GM18508 (cell line): Measurements from ENCODE around the gene NEUROD1.

Source experiments
- ATAC-seq: cut with Tn5 transposase; IDR thresholded peaks from one replicate; pipeline ENCODE4 v1.9.1; 2021; ENCODE audit warnings: moderate number of reproducible peaks; ENCODE audit not compliant: insufficient read depth, unreplicated experiment

Gene NEUROD1

GRCh38 chr2:181646415-181646987 is 33.8 kb downstream of the NEUROD1 start:
- peak; percentile 55 for ATAC-seq

GRCh38 chr2:181643151-181643550 is 37.2 kb downstream of the NEUROD1 start:
- ATAC-seq: no peak

- no peak for ATAC-seq
These were observed 38.2 kb downstream of the NEUROD1 start for GRCh38 chr2:181642086-181642485.

GRCh38 chr2:181639686-181640085 is 40.6 kb downstream of the NEUROD1 start:
- ATAC-seq: no peak

GRCh38 chr2:181632733-181633401 is 47.5 kb downstream of the NEUROD1 start:
- ATAC-seq: peak; percentile 68

GRCh38 chr2:181628590-181629585 is 51.4 kb downstream of the NEUROD1 start:
- no peak for ATAC-seq

- no peak for ATAC-seq
These were observed 52.8 kb downstream of the NEUROD1 start for GRCh38 chr2:181627545-181627944.

GRCh38 chr2:181626671-181627070 is 53.6 kb downstream of the NEUROD1 start:
- ATAC-seq: no peak
